GM12864 (cell line): ENCODE measurements around the gene HSPA1B.
A peak's percentile ranks its signal among the peaks of the same experiment; 100 is the strongest.

ENCODE experiments used
- DNase-seq: peaks from one replicate; pipeline ENCODE4 v3.0.0-alpha.2; 2011; ENCODE audit warnings: low read depth
- H3K4me3 ChIP-seq: 2 replicates; pipeline ENCODE4 v1.5.1; 2011; ENCODE audit warnings: mild to moderate bottlenecking, low read depth, low read length, control low read depth
- TF ChIP-seq, protein P1 (sequence below): IDR thresholded peaks from 2 replicates; pipeline ENCODE4 v1.5.1; 2011; ENCODE audit warnings: low read depth, mild to moderate bottlenecking, moderate library complexity, low read length, control low read depth, inconsistent platforms; ENCODE audit errors: missing control alignments

Gene HSPA1B

DNA sequence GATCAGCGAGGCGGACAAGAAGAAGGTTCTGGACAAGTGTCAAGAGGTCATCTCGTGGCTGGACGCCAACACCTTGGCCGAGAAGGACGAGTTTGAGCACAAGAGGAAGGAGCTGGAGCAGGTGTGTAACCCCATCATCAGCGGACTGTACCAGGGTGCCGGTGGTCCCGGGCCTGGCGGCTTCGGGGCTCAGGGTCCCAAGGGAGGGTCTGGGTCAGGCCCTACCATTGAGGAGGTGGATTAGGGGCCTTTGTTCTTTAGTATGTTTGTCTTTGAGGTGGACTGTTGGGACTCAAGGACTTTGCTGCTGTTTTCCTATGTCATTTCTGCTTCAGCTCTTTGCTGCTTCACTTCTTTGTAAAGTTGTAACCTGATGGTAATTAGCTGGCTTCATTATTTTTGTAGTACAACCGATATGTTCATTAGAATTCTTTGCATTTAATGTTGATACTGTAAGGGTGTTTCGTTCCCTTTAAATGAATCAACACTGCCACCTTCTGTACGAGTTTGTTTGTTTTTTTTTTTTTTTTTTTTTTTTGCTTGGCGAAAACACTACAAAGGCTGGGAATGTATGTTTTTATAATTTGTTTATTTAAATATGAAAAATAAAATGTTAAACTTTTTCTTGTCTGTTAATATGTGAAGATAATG lies 2.2 kb downstream of the HSPA1B start:
- H3K4me3 ChIP-seq, result peak overlapping the region; percentile 60
- TF ChIP-seq, protein P1, sequence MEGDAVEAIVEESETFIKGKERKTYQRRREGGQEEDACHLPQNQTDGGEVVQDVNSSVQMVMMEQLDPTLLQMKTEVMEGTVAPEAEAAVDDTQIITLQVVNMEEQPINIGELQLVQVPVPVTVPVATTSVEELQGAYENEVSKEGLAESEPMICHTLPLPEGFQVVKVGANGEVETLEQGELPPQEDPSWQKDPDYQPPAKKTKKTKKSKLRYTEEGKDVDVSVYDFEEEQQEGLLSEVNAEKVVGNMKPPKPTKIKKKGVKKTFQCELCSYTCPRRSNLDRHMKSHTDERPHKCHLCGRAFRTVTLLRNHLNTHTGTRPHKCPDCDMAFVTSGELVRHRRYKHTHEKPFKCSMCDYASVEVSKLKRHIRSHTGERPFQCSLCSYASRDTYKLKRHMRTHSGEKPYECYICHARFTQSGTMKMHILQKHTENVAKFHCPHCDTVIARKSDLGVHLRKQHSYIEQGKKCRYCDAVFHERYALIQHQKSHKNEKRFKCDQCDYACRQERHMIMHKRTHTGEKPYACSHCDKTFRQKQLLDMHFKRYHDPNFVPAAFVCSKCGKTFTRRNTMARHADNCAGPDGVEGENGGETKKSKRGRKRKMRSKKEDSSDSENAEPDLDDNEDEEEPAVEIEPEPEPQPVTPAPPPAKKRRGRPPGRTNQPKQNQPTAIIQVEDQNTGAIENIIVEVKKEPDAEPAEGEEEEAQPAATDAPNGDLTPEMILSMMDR, result peak; percentile 12
- no peak for DNase-seq

DNA sequence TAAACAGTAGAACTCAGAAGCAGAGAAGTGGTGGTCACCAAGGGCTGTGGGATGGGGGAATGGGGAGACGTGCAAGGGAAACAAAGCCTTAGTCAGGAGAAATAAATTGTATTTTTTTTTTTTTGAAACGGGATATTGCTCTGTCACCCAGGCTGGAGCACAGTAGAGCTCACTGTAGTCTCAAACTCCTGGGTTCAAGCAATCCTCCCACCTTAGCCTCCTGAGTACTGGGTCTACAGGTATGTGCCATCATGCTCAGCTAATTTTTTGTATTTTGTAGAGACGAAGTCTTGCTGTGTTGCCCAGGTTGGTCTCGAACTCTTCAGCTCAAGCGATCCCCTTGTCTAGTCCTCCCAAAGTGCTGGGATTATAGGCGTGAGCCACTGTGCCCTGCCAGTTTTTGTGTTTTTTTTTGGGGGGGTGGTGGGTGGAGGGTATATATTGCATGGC lies 3.4 kb downstream of the HSPA1B start:
- TF ChIP-seq, protein P1, result no peak
- peak overlapping the region; percentile 60 for H3K4me3 ChIP-seq
- DNase-seq, result no peak

DNA sequence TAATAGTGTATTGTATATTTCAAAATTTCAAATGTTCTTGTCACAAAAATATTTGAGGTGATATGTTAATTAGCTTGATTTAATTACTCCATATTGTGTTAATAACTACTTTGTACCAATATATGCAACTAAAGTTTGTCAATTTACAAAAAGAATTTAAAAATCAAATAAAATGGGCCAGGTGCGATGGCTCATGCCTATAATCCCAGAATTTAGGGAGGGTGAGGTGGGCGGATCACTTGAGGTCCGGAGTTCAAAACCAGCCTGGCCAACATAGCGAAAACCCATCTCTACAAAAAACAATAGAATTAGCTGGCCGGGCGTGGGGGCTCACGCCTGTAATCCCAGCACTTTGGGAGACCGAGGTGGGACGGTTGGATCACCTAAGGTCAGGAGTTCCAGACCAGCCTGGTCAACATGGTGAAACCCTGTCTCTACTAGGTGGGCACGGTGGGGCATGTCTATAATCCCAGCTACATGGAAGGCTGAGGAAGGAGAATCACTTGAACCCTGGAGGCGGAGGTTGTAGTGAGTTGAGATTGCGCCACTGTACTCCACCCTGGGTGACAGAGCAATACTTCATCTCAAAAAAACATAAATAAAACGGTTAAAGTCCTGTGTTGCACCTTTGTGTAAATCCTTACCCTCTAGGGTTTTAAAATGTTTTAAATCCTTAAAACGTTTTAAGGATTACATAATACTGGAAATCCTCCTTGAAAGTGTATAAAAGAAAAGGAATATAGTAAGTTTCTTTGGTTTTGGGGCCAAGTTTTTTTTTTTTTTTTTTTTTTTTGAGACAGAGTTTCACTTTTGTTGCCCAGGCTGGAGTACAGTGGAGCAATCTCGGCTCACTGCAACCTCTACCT lies 4.0 kb downstream of the HSPA1B start:
- DNase-seq, result no peak
- H3K4me3 ChIP-seq, result peak overlapping the region; percentile 60; the same call in 1 of the 2 replicates
- TF ChIP-seq, protein P1, result no peak

DNA sequence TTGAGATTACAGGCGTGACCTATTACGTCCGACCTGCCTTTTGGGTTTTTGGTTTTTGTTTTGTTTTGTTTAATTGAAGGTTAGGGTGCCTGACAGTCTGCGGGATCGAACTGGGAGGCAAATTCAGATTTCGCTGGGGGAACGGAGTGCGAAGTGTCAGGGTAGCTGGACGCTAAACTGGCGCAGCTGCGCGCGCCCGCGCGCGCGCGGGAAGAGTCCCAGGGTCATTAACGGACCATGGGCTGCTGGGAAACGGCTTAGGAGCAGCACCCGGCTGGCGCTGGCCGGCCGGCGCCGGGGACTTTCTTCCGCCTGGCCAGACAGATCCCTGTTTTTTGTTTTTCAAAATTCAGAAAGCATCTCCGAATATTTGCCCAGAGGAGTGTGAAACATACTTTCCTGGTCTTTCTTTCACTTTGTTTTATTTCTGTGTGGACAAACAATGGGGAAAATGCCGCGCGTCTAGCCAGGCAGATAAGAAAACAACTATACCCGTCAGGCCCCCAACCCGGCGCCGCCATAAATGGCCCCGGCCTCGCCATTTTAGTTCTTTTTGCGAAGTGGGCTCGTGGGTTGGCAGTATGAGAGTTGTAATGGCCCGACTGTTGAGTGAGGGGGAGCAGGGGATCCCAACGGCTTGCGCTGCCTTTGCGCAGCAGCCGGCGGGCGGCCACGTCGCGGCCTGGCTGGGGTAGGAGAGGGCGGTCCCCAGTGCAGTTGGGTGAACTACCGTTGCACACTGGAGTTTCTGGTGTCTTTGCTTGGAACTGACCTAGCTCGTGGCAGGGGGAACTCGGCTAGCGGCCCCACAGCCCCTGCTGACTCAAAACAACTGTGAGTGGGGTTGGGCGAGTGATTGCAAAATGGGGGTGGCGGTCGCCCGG lies 7.1 kb downstream of the HSPA1B start:
- H3K4me3 ChIP-seq, result peak overlapping the region; percentile 96
- TF ChIP-seq, protein P1, result no peak
- DNase-seq, result peak; percentile 67

DNA sequence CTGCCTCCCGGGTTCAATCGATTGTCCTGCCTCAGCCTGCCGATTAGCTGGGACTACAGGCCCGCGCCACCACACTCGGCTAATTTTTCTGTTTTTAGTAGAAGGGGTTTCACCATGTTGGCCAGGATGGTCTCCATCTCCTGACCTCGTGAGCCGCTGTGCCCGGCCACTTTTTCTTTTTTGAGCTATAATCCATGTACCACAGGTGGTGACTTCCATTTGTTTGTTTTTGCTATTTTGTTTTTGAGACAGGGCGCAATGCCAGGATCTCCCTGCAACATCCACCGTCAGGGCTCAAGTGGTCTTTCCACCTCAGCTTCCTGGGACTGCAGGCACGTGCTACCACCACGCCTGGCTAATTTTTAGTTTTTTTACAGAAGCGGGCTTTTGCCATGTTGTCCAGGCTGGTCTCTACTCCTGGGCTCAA lies 8.5 kb downstream of the HSPA1B start:
- TF ChIP-seq, protein P1, result no peak
- no peak for DNase-seq
- peak overlapping the region; percentile 96 for H3K4me3 ChIP-seq

DNA sequence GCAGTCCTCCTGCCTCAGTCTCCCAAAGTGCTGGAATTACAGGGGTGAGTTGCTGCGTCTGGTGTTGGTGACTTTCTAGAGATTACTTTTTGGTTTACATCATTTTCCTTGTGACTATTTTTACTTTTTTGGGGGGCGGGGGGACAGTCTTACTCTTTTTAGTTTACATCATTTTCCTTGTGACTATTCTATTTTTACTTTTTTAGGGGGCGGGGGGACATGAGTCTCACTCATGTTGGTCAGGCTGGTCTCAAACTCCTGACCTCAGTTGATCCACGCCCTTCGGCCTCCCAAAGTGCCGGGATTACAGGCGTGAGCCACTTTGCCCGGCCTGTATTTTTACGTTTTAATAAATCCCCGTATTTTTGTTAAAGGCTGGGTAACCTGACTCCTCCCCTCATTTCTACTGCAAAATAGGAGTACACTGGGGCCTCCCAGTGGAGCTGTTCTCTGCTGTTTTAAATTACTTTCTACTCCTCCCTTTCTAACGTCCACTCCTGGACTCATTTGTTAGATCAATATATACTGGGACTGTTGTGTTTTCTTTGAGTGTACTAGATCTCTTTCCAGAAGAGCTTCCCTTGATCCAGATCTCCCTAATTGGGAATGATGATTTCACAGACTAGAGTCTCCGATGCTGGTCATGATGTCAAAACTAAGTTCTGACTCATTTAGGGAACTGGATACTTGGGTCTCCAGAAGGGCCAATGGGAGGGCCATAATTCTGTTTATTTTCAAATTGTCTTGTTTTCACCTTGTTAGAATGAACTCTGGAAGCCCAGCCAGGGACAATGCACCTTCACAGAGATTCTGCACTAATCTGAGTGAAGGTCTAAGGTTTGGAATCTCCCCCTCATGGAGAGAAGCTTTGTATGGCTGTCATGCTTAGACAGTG lies 9.2 kb downstream of the HSPA1B start:
- no peak for DNase-seq
- H3K4me3 ChIP-seq, result peak overlapping the region; percentile 96
- TF ChIP-seq, protein P1, result no peak
